C4-2B (cell line): ENCODE measurements around the gene KMT2B.

Source experiments
- H3K27ac ChIP-seq: fragments of 450-650 bp; 2 replicates; pipeline ENCODE4 v1.5.1; 2017
- CTCF ChIP-seq: fragments of 450-650 bp; conservative IDR thresholded peaks from 2 replicates; pipeline ENCODE4 v1.5.1; 2017; ENCODE audit warnings: mild to moderate bottlenecking
- ZFX ChIP-seq: fragments of 450-650 bp; IDR thresholded peaks from 2 replicates; pipeline ENCODE4 v1.6.1; 2017

Gene KMT2B

GRCh38 chr19:35729021-35729420 lies 11.2 kb downstream of the KMT2B start:
- TF ChIP-seq ZFX (no peak), CTCF (no peak)
- no peak overlapping the region for H3K27ac ChIP-seq

- H3K27ac ChIP-seq = no peak overlapping the region
- TF ChIP-seq CTCF = no peak
- TF ChIP-seq ZFX = no peak
Observed at GRCh38 chr19:35729763-35730162, 12.0 kb downstream of the KMT2B start.

GRCh38 chr19:35730326-35730725 lies 12.5 kb downstream of the KMT2B start:
- no peak for TF ChIP-seq ZFX
- TF ChIP-seq CTCF = no peak
- H3K27ac ChIP-seq = no peak overlapping the region

- H3K27ac ChIP-seq = no peak overlapping the region
- no peak for TF ChIP-seq CTCF
- no peak for TF ChIP-seq ZFX
Observed at GRCh38 chr19:35731353-35731752, 13.6 kb downstream of the KMT2B start.

- no peak overlapping the region for H3K27ac ChIP-seq
- TF ChIP-seq ZFX (no peak), CTCF (no peak)
Observed at GRCh38 chr19:35731779-35732405, 14.1 kb downstream of the KMT2B start.

GRCh38 chr19:35732540-35733179 lies 14.9 kb downstream of the KMT2B start:
- no peak overlapping the region for H3K27ac ChIP-seq
- no peak for TF ChIP-seq CTCF
- TF ChIP-seq ZFX = no peak

- H3K27ac ChIP-seq = no peak overlapping the region
Observed at GRCh38 chr19:35733180-35734125, 15.7 kb downstream of the KMT2B start.

More at GRCh38 chr19:35733180-35734125, 15.7 kb downstream of the KMT2B start:
- no peak for TF ChIP-seq CTCF
- no peak for TF ChIP-seq ZFX
